HG03196 (cell line): ENCODE data around the gene SOAT2.
"Not testable (repeated sequence)": the region's sequence is repeated elsewhere in the genome, so short reads cannot be mapped to it uniquely, and the experiment has no call there.

Experiments used
- ATAC-seq: cut with Tn5 transposase; IDR thresholded peaks from one replicate; pipeline ENCODE4 v1.9.1; 2021; ENCODE audit not compliant: unreplicated experiment

The SOAT2 gene

GRCh38 chr12:53131844-53132243, 28.6 kb downstream of the SOAT2 start:
- no peak for ATAC-seq

- ATAC-seq: no peak
Measured at GRCh38 chr12:53133722-53134121, 30.4 kb downstream of the SOAT2 start.

GRCh38 chr12:53143355-53143754, 40.1 kb downstream of the SOAT2 start:
- ATAC-seq: no peak

- ATAC-seq: no peak
Measured at GRCh38 chr12:53145383-53146260, 42.3 kb downstream of the SOAT2 start.

GRCh38 chr12:53147181-53147580, 43.9 kb downstream of the SOAT2 start:
- ATAC-seq: no peak

- no peak for ATAC-seq
Measured at GRCh38 chr12:53147653-53148052, 44.4 kb downstream of the SOAT2 start.

- no peak for ATAC-seq
Measured at GRCh38 chr12:53151039-53151438, 47.8 kb downstream of the SOAT2 start.

- ATAC-seq: no peak
Measured at GRCh38 chr12:53152390-53152789, 49.1 kb downstream of the SOAT2 start.

GRCh38 chr12:53159195-53159839, 56.0 kb downstream of the SOAT2 start:
- ATAC-seq: peak; percentile 87

- ATAC-seq: no peak
Measured at GRCh38 chr12:53160000-53160399, 56.7 kb downstream of the SOAT2 start.

GRCh38 chr12:53160673-53161072, 57.4 kb downstream of the SOAT2 start:
- ATAC-seq: no peak

- no peak for ATAC-seq
Measured at GRCh38 chr12:53161119-53161911, 58.0 kb downstream of the SOAT2 start.

- not testable (repeated sequence) for ATAC-seq
Measured at GRCh38 chr12:53163008-53163407, 59.7 kb downstream of the SOAT2 start.

- ATAC-seq: no peak
Measured at GRCh38 chr12:53166837-53167236, 63.6 kb downstream of the SOAT2 start.

- ATAC-seq: no peak
Measured at GRCh38 chr12:53169644-53170043, 66.4 kb downstream of the SOAT2 start.

GRCh38 chr12:53170215-53170614, 66.9 kb downstream of the SOAT2 start:
- ATAC-seq: no peak

- ATAC-seq: no peak
Measured at GRCh38 chr12:53170876-53171724, 67.8 kb downstream of the SOAT2 start.

GRCh38 chr12:53171725-53172329, 68.5 kb downstream of the SOAT2 start:
- no peak for ATAC-seq

- ATAC-seq: no peak
Measured at GRCh38 chr12:53172352-53172751, 69.1 kb downstream of the SOAT2 start.

GRCh38 chr12:53173085-53173715, 69.9 kb downstream of the SOAT2 start:
- no peak for ATAC-seq
